ENCODE results near the gene ACP6.
"Not testable (repeated sequence)": the region's sequence is repeated elsewhere in the genome, so short reads cannot be mapped to it uniquely, and the experiment has no call there.

Gene ACP6

DNA sequence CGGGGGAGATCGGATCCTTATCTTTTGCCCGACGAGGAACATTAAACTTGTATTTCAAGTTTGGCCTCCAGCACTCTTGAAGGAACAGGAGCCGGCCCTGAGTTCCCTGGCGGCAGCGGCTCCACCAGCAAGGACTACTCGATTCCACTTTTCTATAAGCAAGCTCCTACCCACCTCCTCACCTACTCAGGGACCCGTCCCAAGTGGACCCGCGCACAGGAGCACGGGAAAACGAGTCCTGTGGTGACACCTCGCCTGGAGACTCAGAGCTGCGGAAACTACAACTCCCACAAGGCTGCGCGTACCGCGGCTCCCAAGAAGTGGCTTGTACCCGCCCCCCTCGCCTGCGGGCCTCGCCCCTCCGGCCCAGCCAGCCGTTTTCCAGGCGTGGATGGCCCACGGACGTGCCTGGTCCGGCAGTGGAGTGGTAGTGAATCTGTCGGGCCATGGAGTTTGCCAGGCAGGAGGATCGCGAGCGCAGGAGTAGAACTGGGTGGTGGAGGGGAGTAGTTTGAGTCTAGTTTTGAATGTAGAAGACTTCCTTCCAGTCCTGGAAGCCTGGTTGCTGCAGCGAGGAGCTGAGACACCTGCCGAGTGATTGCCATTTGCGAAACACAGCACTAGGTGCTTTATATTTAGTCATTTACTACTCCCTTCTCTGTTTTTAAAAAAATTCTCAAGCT is at the start of gene ACP6:
Gene ACP6, minus strand, starts transcription at position 206 of the 683 bp plus-strand sequence. CDS start 476 bp downstream, outside the sequence.
- peak; percentile 94 for DNase-seq (ENCODE audit: low spot score)

DNA sequence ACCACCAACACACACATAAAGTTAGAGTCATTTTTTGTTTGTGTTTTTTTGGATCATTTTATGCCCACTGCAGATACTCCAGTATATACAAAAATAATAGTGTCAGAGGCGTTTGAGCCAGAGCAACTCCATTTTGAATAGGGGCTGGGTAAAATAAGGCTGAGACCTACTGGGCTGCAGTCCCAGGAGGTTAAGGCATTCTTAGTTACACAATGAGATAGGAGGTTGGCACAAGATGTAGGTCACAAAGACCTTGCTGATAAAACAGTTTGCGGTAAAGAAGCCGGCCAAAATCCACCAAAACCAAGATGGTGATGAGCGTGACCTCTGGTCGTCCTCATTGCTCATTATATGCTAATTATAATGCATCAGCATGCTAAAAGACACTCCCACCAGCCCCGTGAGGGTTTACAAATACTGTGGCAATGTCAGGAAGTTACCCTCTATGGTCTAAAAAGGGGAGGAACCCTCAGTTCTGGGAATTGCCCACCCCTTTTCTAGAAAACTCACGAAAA is 49.4 kb upstream of the ACP6 start:
- no peak for DNase-seq (ENCODE audit: low spot score)

GRCh38 chr1:147719029-147719698 is 48.8 kb upstream of the ACP6 start:
- DNase-seq (ENCODE audit: low spot score): no peak

GRCh38 chr1:147717706-147718097 is 47.4 kb upstream of the ACP6 start:
- no peak for DNase-seq (ENCODE audit: low spot score)

DNA sequence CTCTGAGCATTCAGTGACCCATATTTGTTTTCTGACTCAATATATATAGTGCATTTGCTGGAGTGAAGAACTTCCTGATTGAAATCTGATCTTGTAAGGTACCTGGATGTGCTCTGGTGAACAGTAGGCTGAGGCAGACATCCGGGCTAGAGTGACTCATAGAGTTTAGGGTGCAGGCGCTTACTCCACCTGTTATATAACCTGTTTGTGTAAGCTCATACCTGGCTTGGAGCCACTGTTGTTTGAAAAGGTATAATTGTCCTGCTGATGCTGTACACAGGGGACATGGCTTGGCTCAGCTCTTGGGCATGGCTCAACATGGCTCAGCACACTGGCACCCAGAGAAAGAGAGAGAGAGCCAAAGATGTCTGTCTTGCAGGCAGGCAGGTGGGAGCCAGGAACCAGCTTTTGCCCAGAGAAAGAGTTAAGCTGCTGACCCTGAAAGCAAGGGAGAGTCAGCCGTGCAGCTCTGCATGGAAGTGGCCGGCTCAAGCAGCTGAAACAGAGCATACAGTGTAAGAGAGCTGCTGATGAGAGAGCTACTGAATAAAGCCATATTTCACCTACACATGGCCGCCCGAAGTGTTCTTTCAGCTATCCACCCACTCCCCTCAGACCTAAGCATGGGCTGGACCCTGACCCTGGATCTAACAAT is 46.9 kb upstream of the ACP6 start:
- no peak for DNase-seq (ENCODE audit: low spot score)

GRCh38 chr1:147712605-147713004 is 42.3 kb upstream of the ACP6 start:
- no peak for DNase-seq (ENCODE audit: low spot score)

- DNase-seq (ENCODE audit: low spot score): peak; percentile 74
Measured at GRCh38 chr1:147700042-147701006, 30.0 kb upstream of the ACP6 start.

- no peak for DNase-seq (ENCODE audit: low spot score)
Measured at GRCh38 chr1:147699686-147700041, 29.3 kb upstream of the ACP6 start.

GRCh38 chr1:147683163-147683763 is 12.9 kb upstream of the ACP6 start:
- no peak for DNase-seq (ENCODE audit: low spot score)

- DNase-seq (ENCODE audit: low spot score): not testable (repeated sequence)
Measured at GRCh38 chr1:147680608-147681235, 10.4 kb upstream of the ACP6 start.

DNA sequence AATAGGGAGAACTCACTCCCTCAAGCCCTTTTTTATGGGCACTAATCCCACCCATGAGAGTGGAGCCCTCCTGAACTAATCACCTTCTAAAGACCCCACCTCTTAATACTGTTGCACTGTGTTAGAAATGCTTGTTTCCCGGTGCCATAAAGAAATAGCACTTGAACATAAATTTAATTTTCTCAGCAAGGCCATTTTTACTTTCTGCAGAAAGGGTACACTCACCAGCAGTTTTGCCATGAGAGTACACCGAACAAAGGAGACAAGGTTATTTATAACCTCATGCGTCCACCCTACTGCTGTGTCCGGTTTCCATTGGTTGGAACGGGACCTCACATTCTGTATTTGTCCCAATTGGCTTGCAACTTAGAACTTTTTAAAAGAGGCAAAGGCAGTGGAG is 7.4 kb upstream of the ACP6 start:
- DNase-seq (ENCODE audit: low spot score): not testable (repeated sequence)

DNA sequence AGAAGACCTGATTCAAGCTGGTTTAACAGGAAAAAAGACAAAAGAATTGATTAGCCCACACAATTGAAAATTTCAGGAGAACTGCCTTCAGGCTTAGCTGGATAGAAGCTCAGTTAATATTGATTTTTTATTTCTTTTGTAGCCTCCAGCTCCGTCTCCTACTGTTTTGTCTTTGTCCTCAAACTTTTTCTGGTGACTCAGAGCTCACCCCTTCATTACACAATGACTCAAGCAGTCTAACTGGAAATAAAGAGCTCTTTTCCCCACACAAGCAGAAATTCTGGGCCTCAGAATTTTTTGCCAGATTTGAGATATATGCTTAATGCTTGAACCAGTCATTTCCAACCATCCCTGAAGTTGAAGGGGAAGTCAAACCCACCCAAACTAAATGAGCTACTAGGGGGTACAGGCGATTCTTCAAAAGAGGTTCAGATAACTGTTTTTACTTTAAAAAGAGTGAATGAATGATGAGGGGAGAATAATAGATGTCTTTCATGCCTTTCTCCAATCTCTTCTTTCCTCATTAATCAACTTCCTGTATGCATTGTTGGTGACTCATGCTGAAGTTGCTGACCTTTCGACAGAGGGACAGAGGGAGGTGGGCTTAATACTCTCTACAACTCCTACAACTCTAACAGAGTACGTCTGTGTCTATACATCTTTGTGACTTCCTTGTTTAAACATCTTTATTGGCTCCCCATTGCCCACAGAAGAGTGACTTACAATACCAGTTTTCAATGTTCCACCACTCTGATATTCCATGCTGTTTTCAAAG is 6.2 kb upstream of the ACP6 start:
- no peak for DNase-seq (ENCODE audit: low spot score)

DNA sequence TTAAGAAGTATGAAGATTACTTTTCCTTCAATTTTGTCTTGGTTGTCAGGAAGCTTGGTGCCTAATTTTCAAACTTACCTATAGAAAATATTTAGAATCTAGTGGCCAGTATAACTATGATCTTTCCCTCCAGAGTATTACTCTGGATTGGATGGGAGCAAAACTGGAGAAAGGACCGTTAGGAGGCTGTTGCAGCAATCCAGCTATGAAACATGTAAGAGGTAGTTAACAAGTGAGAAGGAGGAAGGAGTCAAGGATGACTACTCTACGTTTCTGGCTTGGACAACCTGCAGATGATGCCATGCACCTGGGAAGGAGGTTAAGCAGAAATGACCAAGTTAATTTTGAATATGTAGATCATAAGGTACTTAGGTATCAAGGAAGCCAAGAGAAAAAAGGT is 3.5 kb upstream of the ACP6 start:
- DNase-seq (ENCODE audit: low spot score): no peak

GRCh38 chr1:147673406-147673805 is 3.1 kb upstream of the ACP6 start:
- DNase-seq (ENCODE audit: low spot score): no peak

DNA sequence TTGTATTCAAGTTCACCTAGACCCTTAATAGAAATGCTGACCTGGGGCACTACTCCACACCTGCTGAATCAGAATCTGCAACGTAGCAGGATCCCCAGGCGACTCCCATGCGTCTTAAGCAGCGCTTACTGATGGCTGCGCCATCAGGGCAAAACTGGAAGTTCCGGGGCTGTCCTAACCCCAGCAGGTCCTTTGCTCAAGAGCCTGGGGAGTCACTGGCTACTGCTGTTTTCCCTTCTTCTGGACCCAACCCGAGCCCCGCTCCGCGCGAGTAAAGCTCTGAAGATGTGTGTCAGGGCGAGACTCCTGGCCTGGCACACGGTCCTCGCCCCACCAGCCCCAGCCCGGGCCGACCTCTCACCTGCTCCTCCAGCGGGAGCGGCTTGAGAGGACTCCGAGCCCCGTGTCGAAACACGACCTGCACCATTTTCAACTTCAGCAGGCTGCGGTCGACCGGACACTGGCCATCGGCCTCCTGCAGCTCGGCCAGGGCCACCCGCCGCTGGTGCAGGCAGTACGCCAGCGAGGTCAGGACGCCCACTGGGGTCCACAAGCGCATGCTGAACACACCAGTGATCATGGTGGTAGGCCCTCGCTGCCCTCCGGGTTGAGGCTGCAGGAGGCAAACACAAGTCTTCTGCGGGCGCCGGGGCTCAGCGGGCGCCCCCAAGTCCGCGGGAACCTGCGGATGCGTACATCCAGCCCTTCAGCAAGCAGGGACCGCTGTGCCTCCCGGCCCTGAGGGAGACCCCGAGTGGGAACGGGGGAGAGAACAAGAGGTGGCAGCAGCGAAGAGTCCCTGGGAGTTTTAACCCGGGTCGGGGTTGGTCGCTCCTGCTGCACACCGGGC is 630 bp downstream of the ACP6 start:
- peak; percentile 79 for DNase-seq (ENCODE audit: low spot score)

- DNase-seq (ENCODE audit: low spot score): no peak
Measured at GRCh38 chr1:147665521-147665920, 4.8 kb downstream of the ACP6 start.

DNA sequence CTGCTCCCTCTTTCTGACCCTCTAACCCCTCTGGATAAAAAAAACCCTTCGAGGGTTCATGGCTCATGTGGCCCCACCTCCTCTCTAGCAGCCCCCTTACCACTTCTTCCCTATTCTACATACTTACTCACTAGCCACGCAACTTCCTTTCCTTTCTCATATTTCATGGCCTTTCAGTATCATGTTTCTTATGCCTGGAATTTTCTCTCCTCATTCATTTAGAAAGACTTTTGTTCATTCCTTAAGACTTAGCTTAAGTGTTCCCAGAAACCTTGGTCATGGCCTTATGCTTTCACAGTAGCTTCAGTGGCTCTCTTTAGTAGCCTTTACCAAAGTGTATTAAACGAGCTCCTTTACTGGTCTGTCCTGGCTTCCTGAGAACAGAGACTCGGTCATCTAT is 6.1 kb downstream of the ACP6 start:
- no peak for DNase-seq (ENCODE audit: low spot score)

DNA sequence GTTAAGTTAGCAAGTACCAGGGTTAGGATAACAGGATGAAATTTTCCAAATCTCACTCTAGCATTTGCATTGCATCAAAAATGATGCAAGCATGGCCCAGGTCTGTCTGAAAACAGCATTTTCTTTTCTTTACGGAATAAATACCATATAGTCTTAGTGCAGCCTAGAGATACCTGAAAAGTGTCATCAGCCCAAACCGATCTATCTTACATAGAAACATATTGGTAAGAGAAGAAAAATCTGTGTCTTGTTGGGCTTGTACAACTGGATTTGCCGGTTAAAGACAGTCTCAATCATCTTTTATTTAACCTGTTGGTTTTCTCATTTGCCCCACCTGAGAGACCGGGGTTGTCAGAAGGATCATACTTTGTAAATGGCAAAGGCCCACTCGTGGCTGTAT is 15.8 kb downstream of the ACP6 start:
- no peak for DNase-seq (ENCODE audit: low spot score)

DNA sequence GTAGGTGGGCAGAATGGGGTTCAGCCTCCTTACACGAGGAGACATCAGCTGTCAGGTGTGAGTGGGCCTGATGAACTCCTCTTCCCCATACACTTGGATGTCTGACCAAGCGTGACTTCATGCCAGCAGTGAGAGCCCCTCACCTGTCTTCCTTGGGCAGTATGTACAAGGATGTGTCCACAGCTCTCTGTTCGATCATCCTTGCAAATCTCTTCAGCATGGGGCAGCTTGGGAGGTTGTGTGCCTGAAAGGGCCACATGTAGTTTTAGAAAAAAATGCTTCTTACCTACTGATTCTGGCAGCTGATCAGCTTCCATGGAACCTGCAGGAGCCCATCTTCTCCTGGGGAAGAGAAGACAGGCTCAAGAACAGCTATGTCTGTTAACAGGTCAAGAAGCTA is 18.0 kb downstream of the ACP6 start:
- DNase-seq (ENCODE audit: low spot score): no peak

Data from ecto neural progenitor cell (in vitro differentiated cells).